ENCODE results near the gene IRGC. TPM values are rescaled to one million over a fixed set of nuclear protein-coding genes. Genes with fewer than 3 reads are reported as not detected.

The IRGC gene
- total and polyA plus RNA-seq, 2 of the 4 experiments (the other 2 are of a cell fraction): not detected

DNA sequence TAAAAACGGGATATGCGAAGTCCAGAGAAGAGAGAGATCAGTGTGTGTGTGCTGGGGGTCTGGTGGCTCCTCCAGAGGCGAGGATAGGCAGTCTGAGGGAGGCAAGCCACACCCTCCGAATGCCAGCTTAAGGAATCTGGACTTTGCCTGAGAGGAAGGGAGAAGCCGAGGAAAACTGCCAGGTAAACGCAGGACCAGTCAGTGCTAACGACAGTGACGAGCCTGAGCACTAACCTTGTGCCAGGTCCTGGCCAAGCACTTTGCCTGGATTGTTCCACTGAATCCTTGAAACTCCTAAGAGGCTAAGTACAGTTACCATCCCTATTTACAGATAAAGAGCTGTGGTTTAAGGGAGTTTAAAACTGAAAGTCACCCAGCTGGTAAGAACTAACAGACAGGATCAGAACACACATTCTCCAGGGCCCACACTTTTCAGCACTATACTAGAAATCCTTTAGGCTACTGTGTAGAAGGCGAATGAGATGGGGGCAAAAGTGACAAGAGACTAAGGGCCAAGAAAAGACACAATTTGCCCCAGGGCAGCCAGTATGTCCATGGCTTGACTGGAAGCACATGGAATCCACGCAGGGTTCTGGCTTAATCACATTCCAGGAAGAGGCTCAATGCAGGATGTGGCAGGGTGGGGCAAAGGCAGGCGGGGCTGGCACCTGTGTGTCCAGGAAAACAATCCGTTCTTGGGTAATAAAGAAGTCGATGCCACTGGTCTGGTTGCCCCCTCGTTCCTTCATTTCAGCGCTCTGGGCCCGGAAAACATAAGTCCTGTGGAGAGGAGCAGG, 23.8 kb downstream of the IRGC start (continued):
- TF ChIP-seq RCOR1 (IDR thresholded peaks at IDR 0.05; ENCODE audit: insufficient replicate concordance, low read length): no peak

DNA sequence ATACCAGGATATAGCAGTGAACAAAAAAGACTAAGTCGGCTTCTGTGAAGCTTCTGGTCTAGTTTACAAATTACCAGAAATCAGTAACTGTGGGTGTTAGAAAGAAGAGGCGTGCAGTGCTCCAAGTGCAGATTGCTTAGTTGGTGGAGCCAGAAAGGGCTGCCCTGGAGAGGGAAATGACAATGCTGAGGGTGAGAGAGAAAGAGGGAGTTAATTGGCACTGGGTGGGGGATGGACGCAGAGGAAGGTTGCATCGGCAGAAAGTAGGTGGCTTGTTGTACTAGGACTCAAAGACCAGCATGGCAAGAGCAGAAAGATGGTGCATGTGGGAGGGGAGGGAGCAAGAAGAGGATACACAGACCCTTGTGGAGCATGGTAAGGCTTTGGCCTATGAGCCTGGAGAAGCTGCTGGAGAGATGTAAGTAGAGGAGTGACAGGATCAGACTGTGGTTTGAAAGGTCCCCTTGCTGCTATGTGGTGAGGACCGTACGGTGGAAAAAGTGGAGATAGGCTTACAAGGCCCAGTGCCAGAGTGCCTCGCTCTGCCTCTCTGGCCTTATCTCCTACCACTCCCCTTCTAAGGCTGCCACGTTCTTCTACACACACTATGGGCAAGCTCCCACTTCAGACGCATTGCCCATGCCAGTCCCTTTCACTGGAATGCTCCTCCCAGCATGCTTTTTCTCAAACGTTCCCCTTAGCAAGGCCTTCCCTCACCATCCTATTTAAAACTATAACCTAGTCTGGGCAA, 25.4 kb downstream of the IRGC start:
- ChIA-PET POLR2A (ENCODE audit: unreplicated experiment) (no interaction called here), CTCF (no interaction called here)
- peaks cover 55% of the 10 kb centered on the region for H3K36me3 ChIP-seq (ENCODE audit: control insufficient read depth, insufficient read depth, low read length)
- no TSS peak for BruUV-seq (replicated peaks)
- in situ Hi-C loops (cut with MboI; ENCODE audit: low sequenced_read_pairs): no loop called here
- H3K4me3 ChIP-seq (ENCODE audit: insufficient read depth, low read depth, low read length): no peak overlapping the region
- H2BK20ac ChIP-seq (ENCODE audit: low read depth, low read length): no peak overlapping the region
- H3K23ac ChIP-seq (ENCODE audit: low read depth, low read length): no peak overlapping the region
- no peak overlapping the region for H4K8ac ChIP-seq (ENCODE audit: low read depth in 2 of 2, low read length in 2 of 2)
- ATAC-seq (ENCODE audit: low read depth): no peak
- H3K4me1 ChIP-seq (ENCODE audit: control insufficient read depth, insufficient read depth, low read length): peaks cover 4% of the 10 kb centered on the region; the same call in 1 of the 2 replicates
- H3K27me3 ChIP-seq (ENCODE audit: control insufficient read depth, insufficient read depth, low read length): no peaks in the 10 kb centered on the region
- H3K14ac ChIP-seq (replicated peaks; ENCODE audit: low read depth, low read length): no peak overlapping the region
- H4K20me1 ChIP-seq (ENCODE audit: insufficient read depth, low read length): peaks cover 4% of the 10 kb centered on the region; the same call in 1 of the 2 replicates
- no peak overlapping the region for H3K9ac ChIP-seq (ENCODE audit: low read depth, low read length)
- no peak overlapping the region for H4K91ac ChIP-seq (ENCODE audit: insufficient read depth, low read depth, low read length)
- no peak overlapping the region for H3K4ac ChIP-seq (ENCODE audit: low read depth, low read length)
- dilution Hi-C loops (cut with HindIII; ENCODE audit: low sequenced_read_pairs, unreplicated experiment): no loop called here
- H3K56ac ChIP-seq (ENCODE audit: extremely low read depth, insufficient read depth, low read length): no peak overlapping the region
- no peak overlapping the region for H2BK15ac ChIP-seq (ENCODE audit: low read depth, low read length)
- peak overlapping the region; percentile 33 for H2AK9ac ChIP-seq (replicated peaks; ENCODE audit: low read depth, low read length, poor library complexity)
- intact Hi-C loops (cut with micrococcal nuclease): no loop called here
- H4K5ac ChIP-seq (ENCODE audit: low read depth, low read length): no peak overlapping the region
- H2BK5ac ChIP-seq (ENCODE audit: low read depth, low read length, poor library complexity, severe bottlenecking): no peak overlapping the region
- no peak overlapping the region for H3K18ac ChIP-seq (ENCODE audit: low read depth, low read length)
- H3K4me2 ChIP-seq (ENCODE audit: low read depth, low read length): no peak overlapping the region
- no peaks in the 10 kb centered on the region; the same call in 1 of the 2 replicates for H3K9me1 ChIP-seq (ENCODE audit: insufficient read depth, low read length)
- peaks cover 0 to 16% of the 10 kb centered on the region in 2 experiments; a peak in 3 of 4 replicates for H3K79me1 ChIP-seq (ENCODE audit: low read depth in 1 of 2, low read length in 2 of 2)
- no peak overlapping the region for H2AK5ac ChIP-seq (ENCODE audit: low read depth, low read length)
- no peak for DNase-seq
- no peak overlapping the region for H3K27ac ChIP-seq (ENCODE audit: insufficient read depth, low read length)
- H2AFZ ChIP-seq (replicated peaks; ENCODE audit: low read length, poor library complexity): no peak overlapping the region
- no peak overlapping the region for H2BK120ac ChIP-seq (ENCODE audit: low read depth, low read length)
- no peaks in the 10 kb centered on the region for H3K9me3 ChIP-seq (ENCODE audit: control insufficient read depth, insufficient read depth, low read length)
- WGBS, 2 experiments (ENCODE audit: extremely low coverage in 2 of 2, insufficient read length in 1 of 2): 91% methylated on average over 4 of the region's 10 CpGs; no CpG with 5 or more reads in 1 of the 2 experiments
- TF ChIP-seq SMC3 (IDR thresholded peaks at IDR 0.05; ENCODE audit: low read depth, low read length): no peak
- no peak for TF ChIP-seq RCOR1 (IDR thresholded peaks at IDR 0.05; ENCODE audit: insufficient replicate concordance, low read length)
- TF ChIP-seq MAZ (IDR thresholded peaks at IDR 0.05; ENCODE audit: borderline replicate concordance, low read depth, low read length): no peak
- TF ChIP-seq RAD21 (IDR thresholded peaks at IDR 0.05; ENCODE audit: low read length): no peak
- no peak for TF ChIP-seq FOS (IDR thresholded peaks at IDR 0.05; ENCODE audit: low read depth, low read length)
- TF ChIP-seq, protein P1, sequence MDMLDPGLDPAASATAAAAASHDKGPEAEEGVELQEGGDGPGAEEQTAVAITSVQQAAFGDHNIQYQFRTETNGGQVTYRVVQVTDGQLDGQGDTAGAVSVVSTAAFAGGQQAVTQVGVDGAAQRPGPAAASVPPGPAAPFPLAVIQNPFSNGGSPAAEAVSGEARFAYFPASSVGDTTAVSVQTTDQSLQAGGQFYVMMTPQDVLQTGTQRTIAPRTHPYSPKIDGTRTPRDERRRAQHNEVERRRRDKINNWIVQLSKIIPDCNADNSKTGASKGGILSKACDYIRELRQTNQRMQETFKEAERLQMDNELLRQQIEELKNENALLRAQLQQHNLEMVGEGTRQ (IDR thresholded peaks at IDR 0.05; ENCODE audit: low read depth, low read length): no peak
- TF ChIP-seq CEBPB (IDR thresholded peaks at IDR 0.05; ENCODE audit: low read depth, low read length): no peak
- TF ChIP-seq POLR2A (IDR thresholded peaks at IDR 0.05; ENCODE audit: low read depth, low read length): no peak
- TF ChIP-seq MAFK (IDR thresholded peaks at IDR 0.05; ENCODE audit: low read depth, low read length): no peak
- TF ChIP-seq, protein P2, sequence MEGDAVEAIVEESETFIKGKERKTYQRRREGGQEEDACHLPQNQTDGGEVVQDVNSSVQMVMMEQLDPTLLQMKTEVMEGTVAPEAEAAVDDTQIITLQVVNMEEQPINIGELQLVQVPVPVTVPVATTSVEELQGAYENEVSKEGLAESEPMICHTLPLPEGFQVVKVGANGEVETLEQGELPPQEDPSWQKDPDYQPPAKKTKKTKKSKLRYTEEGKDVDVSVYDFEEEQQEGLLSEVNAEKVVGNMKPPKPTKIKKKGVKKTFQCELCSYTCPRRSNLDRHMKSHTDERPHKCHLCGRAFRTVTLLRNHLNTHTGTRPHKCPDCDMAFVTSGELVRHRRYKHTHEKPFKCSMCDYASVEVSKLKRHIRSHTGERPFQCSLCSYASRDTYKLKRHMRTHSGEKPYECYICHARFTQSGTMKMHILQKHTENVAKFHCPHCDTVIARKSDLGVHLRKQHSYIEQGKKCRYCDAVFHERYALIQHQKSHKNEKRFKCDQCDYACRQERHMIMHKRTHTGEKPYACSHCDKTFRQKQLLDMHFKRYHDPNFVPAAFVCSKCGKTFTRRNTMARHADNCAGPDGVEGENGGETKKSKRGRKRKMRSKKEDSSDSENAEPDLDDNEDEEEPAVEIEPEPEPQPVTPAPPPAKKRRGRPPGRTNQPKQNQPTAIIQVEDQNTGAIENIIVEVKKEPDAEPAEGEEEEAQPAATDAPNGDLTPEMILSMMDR (conservative IDR thresholded peaks at IDR 0.05; ENCODE audit: low read depth, low read length): no peak
- no peak for TF ChIP-seq MXI1 (IDR thresholded peaks at IDR 0.05; ENCODE audit: borderline replicate concordance, low read depth, low read length)

All from IMR-90 (cell line).